GM10248 (cell line): ENCODE results near the gene ULK1.

ENCODE experiments used
- CTCF ChIA-PET: fragments of 300-600 bp; sonication (Branson Sonifier 250); formaldehyde crosslinking; extraction: SDS; loops from one replicate; lab custom pipeline; 2021; ENCODE audit warnings: antibody characterized with exemption; lab: Yijun Ruan, JAX
- POLR2A ChIA-PET: fragments of 350-650 bp; sonication (Branson Sonifier 250); formaldehyde crosslinking; extraction: SDS; loops from one replicate; lab custom pipeline; 2020; ENCODE audit warnings: antibody characterized with exemption; lab: Yijun Ruan, JAX
- DNase-seq: peaks from one replicate; pipeline ENCODE4 v3.0.0; 2012; ENCODE audit errors: extremely low spot score
- CTCF ChIP-seq: IDR thresholded peaks from 2 replicates; pipeline ENCODE4 v1.5.1; 2012; ENCODE audit warnings: mild to moderate bottlenecking, low read depth; ENCODE audit errors: extremely low read depth, missing control alignments, control extremely low read depth

The ULK1 gene

GRCh38 chr12:131918311-131919050 lies 24.1 kb downstream of the ULK1 start:
- no peak for DNase-seq
- ChIA-PET CTCF (no interaction called here), POLR2A (no interaction called here)
- no peak for TF ChIP-seq CTCF

DNA sequence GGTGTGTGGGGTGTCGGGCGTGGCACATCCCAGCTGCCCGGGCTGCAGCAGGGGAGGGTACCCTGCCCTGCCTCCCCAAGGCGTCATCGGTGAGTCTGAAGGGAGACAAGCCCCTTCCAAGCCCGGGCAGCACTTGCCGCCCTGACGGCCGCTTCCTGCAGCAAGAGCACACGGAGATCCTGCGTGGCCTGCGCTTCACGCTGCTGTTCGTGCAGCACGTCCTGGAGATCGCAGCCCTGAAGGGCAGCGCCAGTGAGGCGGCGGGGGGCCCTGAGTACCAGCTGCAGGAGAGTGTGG lies 24.6 kb downstream of the ULK1 start:
- ChIA-PET CTCF (no interaction called here), POLR2A (no interaction called here)
- DNase-seq = no peak
- no peak for TF ChIP-seq CTCF

- ChIA-PET CTCF (no interaction called here), POLR2A (no interaction called here)
- TF ChIP-seq CTCF = no peak
- no peak for DNase-seq
These were observed 25.1 kb downstream of the ULK1 start for GRCh38 chr12:131919366-131920156.

DNA sequence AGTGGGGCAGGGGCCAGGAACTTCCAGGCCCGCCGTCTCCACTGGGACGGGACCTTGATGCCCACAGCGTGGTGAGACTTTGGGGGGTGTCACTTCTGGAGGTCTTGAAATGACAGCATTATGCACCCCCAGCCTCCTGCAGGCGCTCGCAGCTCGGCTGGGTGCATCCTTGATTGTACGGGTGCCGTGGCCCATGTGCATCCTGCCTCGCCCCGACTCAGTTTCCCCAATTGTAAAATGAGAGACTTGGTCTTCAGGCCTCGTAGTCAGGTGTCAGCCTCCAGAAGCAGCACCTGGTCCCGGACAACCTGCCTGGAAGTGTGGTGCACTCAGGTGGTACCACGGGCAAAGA lies 25.7 kb downstream of the ULK1 start:
- CTCF ChIA-PET = no interaction called here
- DNase-seq = no peak
- POLR2A ChIA-PET = no interaction called here
- no peak for TF ChIP-seq CTCF

GRCh38 chr12:131920902-131921840 lies 26.7 kb downstream of the ULK1 start:
- ChIA-PET CTCF (no interaction called here), POLR2A (no interaction called here)

More at GRCh38 chr12:131920902-131921840, 26.7 kb downstream of the ULK1 start:
- TF ChIP-seq CTCF = no peak
- no peak for DNase-seq
